ENCODE results near the gene USP17L29.
"Not testable (repeated sequence)": the region's sequence is repeated elsewhere in the genome, so short reads cannot be mapped to it uniquely, and the experiment has no call there.

Gene USP17L29, protein sequence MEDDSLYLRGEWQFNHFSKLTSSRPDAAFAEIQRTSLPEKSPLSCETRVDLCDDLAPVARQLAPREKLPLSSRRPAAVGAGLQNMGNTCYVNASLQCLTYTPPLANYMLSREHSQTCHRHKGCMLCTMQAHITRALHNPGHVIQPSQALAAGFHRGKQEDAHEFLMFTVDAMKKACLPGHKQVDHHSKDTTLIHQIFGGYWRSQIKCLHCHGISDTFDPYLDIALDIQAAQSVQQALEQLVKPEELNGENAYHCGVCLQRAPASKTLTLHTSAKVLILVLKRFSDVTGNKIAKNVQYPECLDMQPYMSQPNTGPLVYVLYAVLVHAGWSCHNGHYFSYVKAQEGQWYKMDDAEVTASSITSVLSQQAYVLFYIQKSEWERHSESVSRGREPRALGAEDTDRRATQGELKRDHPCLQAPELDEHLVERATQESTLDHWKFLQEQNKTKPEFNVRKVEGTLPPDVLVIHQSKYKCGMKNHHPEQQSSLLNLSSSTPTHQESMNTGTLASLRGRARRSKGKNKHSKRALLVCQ

DNA sequence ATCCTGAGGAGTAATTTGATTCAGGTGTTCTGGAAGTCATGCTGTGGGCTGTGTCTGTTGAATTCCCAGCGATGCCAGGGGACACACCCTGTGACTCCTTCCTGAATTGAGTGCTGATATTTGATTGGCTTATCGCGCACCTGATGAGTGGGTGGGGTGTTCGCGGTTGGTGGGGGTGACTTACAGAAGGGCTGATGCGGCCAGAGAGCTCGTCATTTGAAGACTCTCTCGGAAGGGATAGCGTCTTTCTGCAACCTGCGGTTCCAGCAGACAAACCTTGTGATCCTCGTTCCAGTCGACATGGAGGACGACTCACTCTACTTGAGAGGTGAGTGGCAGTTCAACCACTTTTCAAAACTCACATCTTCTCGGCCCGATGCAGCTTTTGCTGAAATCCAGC, at the start of gene USP17L29:
Gene USP17L29 (plus strand): TSS at position 301 of the 400 bp plus-strand sequence. CDS start 0 bp downstream, at position 301.
- DNase-seq = not testable (repeated sequence)

DNA sequence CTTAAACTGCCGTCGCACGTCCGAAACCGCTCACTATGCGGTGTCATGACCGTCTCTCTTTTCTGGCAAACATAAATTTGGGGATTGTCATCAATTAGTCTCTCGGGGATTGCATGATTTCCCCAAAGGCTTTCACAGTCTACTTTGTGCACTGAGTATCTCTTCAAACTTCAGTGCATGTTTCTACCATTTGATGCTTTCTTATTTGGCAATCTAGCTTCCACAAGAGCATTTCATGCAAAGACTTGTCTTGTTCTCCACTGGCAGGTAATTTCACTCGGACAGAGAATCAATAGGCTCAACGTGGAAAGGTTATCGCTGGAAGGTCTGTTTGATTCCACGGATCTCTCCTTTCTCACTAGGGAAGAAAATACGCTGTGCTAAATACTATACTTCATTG, 29.2 kb upstream of the USP17L29 start:
- DNase-seq = not testable (repeated sequence)

DNA sequence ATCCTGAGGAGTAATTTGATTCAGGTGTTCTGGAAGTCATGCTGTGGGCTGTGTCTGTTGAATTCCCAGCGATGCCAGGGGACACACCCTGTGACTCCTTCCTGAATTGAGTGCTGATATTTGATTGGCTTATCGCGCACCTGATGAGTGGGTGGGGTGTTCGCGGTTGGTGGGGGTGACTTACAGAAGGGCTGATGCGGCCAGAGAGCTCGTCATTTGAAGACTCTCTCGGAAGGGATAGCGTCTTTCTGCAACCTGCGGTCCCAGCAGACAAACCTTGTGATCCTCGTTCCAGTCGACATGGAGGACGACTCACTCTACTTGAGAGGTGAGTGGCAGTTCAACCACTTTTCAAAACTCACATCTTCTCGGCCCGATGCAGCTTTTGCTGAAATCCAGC, 28.6 kb upstream of the USP17L29 start, which contains the start of gene USP17L24:
Gene USP17L24 (plus strand): TSS at position 301 of the 400 bp plus-strand sequence. CDS start 0 bp downstream, at position 301.
- DNase-seq = not testable (repeated sequence)

DNA sequence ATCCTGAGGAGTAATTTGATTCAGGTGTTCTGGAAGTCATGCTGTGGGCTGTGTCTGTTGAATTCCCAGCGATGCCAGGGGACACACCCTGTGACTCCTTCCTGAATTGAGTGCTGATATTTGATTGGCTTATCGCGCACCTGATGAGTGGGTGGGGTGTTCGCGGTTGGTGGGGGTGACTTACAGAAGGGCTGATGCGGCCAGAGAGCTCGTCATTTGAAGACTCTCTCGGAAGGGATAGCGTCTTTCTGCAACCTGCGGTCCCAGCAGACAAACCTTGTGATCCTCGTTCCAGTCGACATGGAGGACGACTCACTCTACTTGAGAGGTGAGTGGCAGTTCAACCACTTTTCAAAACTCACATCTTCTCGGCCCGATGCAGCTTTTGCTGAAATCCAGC, 23.8 kb upstream of the USP17L29 start, which contains the start of gene USP17L25:
Gene USP17L25 (plus strand): TSS at position 301 of the 400 bp plus-strand sequence. CDS start 0 bp downstream, at position 301.
- DNase-seq = not testable (repeated sequence)

DNA sequence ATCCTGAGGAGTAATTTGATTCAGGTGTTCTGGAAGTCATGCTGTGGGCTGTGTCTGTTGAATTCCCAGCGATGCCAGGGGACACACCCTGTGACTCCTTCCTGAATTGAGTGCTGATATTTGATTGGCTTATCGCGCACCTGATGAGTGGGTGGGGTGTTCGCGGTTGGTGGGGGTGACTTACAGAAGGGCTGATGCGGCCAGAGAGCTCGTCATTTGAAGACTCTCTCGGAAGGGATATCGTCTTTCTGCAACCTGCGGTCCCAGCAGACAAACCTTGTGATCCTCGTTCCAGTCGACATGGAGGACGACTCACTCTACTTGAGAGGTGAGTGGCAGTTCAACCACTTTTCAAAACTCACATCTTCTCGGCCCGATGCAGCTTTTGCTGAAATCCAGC, 19.1 kb upstream of the USP17L29 start, which contains the start of gene USP17L26:
Gene USP17L26 (plus strand): TSS at position 301 of the 400 bp plus-strand sequence. CDS start 0 bp downstream, at position 301.
- DNase-seq = not testable (repeated sequence)

DNA sequence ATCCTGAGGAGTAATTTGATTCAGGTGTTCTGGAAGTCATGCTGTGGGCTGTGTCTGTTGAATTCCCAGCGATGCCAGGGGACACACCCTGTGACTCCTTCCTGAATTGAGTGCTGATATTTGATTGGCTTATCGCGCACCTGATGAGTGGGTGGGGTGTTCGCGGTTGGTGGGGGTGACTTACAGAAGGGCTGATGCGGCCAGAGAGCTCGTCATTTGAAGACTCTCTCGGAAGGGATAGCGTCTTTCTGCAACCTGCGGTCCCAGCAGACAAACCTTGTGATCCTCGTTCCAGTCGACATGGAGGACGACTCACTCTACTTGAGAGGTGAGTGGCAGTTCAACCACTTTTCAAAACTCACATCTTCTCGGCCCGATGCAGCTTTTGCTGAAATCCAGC, 14.3 kb upstream of the USP17L29 start, which contains the start of gene USP17L5:
Gene USP17L5 (plus strand): TSS at position 301 of the 400 bp plus-strand sequence. CDS start 0 bp downstream, at position 301.
- DNase-seq = not testable (repeated sequence)

DNA sequence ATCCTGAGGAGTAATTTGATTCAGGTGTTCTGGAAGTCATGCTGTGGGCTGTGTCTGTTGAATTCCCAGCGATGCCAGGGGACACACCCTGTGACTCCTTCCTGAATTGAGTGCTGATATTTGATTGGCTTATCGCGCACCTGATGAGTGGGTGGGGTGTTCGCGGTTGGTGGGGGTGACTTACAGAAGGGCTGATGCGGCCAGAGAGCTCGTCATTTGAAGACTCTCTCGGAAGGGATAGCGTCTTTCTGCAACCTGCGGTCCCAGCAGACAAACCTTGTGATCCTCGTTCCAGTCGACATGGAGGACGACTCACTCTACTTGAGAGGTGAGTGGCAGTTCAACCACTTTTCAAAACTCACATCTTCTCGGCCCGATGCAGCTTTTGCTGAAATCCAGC, 9.6 kb upstream of the USP17L29 start, which contains the start of gene USP17L27:
Gene USP17L27 (plus strand): TSS at position 301 of the 400 bp plus-strand sequence. CDS start 0 bp downstream, at position 301.
- DNase-seq = not testable (repeated sequence)

DNA sequence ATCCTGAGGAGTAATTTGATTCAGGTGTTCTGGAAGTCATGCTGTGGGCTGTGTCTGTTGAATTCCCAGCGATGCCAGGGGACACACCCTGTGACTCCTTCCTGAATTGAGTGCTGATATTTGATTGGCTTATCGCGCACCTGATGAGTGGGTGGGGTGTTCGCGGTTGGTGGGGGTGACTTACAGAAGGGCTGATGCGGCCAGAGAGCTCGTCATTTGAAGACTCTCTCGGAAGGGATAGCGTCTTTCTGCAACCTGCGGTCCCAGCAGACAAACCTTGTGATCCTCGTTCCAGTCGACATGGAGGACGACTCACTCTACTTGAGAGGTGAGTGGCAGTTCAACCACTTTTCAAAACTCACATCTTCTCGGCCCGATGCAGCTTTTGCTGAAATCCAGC, 4.8 kb upstream of the USP17L29 start, which contains the start of gene USP17L28:
Gene USP17L28 (plus strand): TSS at position 301 of the 400 bp plus-strand sequence. CDS start 0 bp downstream, at position 301.
- not testable (repeated sequence) for DNase-seq

DNA sequence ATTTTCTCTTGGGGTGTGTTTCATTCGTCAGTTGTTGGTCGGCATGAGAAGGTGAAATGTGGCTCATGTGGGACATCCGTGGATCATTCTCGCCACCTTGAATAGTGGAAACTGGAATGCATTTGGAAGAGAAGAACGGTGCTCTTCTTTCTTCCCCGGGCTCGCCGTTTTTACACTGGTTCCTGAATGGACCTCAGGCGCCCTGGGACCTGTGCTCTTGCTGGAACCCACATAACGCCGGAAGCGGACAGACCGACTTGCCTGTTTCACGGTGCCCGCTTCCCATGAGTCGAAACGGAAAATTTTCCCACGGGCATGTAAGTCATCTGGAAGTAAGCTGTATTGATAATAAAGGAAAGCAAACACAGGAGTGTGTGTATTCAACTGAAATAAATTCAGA, 2.6 kb upstream of the USP17L29 start:
- DNase-seq = not testable (repeated sequence)

DNA sequence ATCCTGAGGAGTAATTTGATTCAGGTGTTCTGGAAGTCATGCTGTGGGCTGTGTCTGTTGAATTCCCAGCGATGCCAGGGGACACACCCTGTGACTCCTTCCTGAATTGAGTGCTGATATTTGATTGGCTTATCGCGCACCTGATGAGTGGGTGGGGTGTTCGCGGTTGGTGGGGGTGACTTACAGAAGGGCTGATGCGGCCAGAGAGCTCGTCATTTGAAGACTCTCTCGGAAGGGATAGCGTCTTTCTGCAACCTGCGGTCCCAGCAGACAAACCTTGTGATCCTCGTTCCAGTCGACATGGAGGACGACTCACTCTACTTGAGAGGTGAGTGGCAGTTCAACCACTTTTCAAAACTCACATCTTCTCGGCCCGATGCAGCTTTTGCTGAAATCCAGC, 9.4 kb downstream of the USP17L29 start, which contains the start of gene USP17L30:
Gene USP17L30 (plus strand): TSS at position 301 of the 400 bp plus-strand sequence. CDS start 0 bp downstream, at position 301.
- not testable (repeated sequence) for DNase-seq

DNA sequence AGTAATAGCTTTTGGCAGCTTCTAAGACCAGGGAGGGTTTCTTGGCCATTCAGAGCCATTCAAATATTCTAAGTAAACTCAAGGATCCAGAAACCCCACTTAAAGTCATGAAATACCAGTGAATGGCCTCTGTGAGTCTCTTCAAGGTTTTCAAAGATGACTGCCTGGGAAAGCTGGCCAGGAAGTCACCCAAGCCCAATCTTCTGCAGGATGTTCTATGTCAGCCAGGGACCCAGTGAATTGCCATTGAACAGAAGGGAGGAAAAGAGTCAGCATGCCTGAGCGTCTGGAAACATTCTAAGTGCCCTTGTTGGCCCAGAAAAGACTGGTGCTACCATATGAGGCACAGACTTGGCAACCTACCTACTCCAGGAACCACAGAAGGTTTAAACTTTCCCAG, 26.4 kb downstream of the USP17L29 start:
- DNase-seq = not testable (repeated sequence)

DNA sequence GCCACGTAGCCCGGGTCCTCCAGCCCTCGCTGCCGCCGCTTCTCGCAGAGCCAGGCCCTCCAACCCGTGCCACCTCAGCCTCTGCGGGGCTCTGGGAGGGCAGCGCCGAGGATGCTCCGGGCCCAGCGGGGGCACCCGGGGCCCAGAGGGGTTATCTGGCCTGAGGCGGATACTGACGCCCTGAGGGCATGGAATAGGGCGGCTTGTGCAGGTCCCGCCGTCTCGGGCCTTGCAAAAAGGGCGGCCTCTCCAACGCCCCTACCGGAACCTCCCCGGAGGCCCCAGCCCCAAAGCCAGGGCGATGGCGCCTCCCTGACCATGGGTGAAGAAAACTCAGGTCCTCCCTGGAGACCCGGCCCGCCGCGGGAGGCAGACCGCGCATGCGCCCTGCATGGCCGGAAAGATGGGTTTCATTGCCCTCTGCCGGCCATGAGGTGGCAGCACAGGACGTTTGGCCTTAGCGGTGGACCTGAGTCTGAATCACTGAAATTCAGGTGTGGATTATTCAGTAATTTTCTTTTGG, 27.6 kb downstream of the USP17L29 start:
- DNase-seq = not testable (repeated sequence)

DNA sequence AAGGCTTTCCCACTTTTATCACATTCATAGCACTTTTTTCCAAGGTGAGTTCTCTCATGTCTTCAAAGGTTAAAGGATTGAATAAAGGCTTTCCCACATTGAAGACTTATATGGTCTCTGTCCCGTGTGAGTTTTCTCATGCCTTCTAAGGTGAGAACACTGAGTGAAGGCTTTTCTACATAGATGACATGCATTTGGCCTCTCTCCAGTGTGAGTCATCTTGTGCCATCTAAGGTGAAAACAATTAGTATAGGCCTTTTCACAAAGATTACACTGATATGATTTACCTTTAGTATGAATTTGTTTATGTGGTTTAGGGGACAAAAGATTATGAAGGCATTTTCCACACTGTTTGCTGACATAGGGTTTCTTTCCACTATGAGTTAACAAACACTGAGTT, 30.7 kb downstream of the USP17L29 start:
- no peak for DNase-seq

DNA sequence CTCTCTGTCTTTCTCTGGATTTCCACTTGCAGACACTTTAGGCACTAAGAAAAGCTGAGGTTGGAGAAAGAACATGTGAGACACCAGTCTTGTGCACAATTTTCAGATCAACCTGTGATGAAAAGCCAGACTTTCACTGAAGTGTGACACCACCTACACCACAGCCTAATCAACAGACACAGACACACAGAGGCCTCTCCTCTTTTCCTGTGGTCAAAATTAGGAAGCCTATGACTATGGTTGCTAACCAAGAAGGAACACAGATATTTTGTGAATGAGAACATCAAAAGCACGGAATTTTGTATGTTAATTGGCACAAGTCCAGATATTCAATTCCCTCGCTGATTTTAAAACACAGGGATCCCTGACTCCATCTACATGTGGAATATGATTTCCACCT, 35.6 kb downstream of the USP17L29 start:
- not testable (repeated sequence) for DNase-seq
